ENCODE results near the gene NT5C3B.
A peak's percentile ranks its signal among the peaks of the same experiment; 100 is the strongest.

NT5C3B gene

DNA sequence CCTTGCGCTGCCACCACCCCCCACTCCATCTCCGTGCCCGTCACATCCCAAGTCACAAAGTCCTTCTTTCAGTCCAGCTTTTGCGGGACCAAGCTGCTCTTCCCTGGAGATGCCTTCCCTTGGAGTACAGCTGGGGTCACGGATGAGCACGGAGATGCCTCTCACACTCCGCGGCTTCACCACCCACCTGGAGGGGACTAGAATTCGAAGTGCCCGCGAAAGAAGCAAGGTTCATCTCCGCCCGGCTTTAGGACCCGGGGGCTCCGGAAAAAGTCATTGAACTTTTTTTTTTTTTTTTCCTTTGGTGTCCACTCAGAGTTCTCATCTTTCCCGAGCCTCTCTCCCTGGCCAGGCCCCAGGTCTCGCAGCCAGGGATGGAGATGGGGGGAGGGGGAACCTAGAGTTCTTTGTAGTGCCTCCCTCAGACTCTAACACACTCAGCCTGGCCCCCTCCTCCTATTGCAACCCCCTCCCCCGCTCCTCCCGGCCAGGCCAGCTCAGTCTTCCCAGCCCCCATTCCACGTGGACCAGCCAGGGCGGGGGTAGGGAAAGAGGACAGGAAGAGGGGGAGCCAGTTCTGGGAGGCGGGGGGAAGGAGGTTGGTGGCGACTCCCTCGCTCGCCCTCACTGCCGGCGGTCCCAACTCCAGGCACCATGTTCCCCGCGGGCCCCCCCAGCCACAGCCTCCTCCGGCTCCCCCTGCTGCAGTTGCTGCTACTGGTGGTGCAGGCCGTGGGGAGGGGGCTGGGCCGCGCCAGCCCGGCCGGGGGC, 23.5 kb downstream of the NT5C3B start, which contains the start of gene FKBP10 (continued):
- TF ChIP-seq ZNF18 (tag by site-specific recombination; IDR thresholded peaks at IDR 0.05) (peak; percentile 60), SP7 (tag by site-specific recombination; IDR thresholded peaks at IDR 0.05) (peak; percentile 29; the same call in 1 of the 2 replicates), ZNF391 (tag by site-specific recombination; IDR thresholded peaks at IDR 0.05; ENCODE audit: borderline replicate concordance, low read depth) (peak; percentile 12; the same call in 1 of the 2 replicates), ZNF596 (tag by site-specific recombination; IDR thresholded peaks at IDR 0.05) (no peak), ZNF629 (tag by site-specific recombination; IDR thresholded peaks at IDR 0.05) (peak; percentile 39; the same call in 1 of the 2 replicates), ZNF335 (tag by site-specific recombination; conservative IDR thresholded peaks at IDR 0.05) (peak; percentile 78), ZNF157 (tag by site-specific recombination; IDR thresholded peaks at IDR 0.05) (no peak), IKZF3 (tag by site-specific recombination; IDR thresholded peaks at IDR 0.05) (peak; percentile 88; the same call in 1 of the 2 replicates), ZBTB48 (tag by site-specific recombination; IDR thresholded peaks at IDR 0.05) (peak; percentile 32; the same call in 1 of the 2 replicates), ZNF777 (tag by site-specific recombination; IDR thresholded peaks at IDR 0.05; ENCODE audit: borderline replicate concordance) (peak; percentile 95), ZNF223 (tag by site-specific recombination; IDR thresholded peaks at IDR 0.05) (peak; percentile 85), ZNF433 (tag by site-specific recombination; IDR thresholded peaks at IDR 0.05; ENCODE audit: low read depth) (no peak), ZNF623 (tag by site-specific recombination; IDR thresholded peaks at IDR 0.05) (peak; percentile 7), BCL11B (tag by site-specific recombination; IDR thresholded peaks at IDR 0.05; ENCODE audit: low read depth) (peak; percentile 92; the same call in 1 of the 2 replicates), SP3 (tag by site-specific recombination; IDR thresholded peaks at IDR 0.05) (peak; percentile 57; the same call in 1 of the 2 replicates), SCRT1 (tag by site-specific recombination; IDR thresholded peaks at IDR 0.05; ENCODE audit: borderline replicate concordance) (no peak), ZBTB17 (tag by site-specific recombination; IDR thresholded peaks at IDR 0.05) (peak; percentile 70), ZNF341 (tag by site-specific recombination; IDR thresholded peaks at IDR 0.05; ENCODE audit: low read depth) (peak; percentile 80), SALL2 (tag by site-specific recombination; IDR thresholded peaks at IDR 0.05; ENCODE audit: borderline replicate concordance) (no peak), ZBTB26 (tag by site-specific recombination; optimal IDR thresholded peaks at IDR 0.05) (peak; percentile 2), PRDM10 (tag by site-specific recombination; IDR thresholded peaks at IDR 0.05) (peak; percentile 98), ZNF558 (tag by site-specific recombination; IDR thresholded peaks at IDR 0.05) (peak; percentile 62; the same call in 1 of the 2 replicates), OVOL3 (tag by site-specific recombination; IDR thresholded peaks at IDR 0.05) (0 out of 2 replicates have a peak, but pooled peaks have one; percentile 16), ZNF561 (tag by site-specific recombination; IDR thresholded peaks at IDR 0.05; ENCODE audit: borderline replicate concordance) (peak; percentile 20; the same call in 1 of the 2 replicates), ZNF239 (tag by site-specific recombination; IDR thresholded peaks at IDR 0.05) (0 out of 2 replicates have a peak, but pooled peaks have one; percentile 33)
- TF ChIP-seq, protein P1, sequence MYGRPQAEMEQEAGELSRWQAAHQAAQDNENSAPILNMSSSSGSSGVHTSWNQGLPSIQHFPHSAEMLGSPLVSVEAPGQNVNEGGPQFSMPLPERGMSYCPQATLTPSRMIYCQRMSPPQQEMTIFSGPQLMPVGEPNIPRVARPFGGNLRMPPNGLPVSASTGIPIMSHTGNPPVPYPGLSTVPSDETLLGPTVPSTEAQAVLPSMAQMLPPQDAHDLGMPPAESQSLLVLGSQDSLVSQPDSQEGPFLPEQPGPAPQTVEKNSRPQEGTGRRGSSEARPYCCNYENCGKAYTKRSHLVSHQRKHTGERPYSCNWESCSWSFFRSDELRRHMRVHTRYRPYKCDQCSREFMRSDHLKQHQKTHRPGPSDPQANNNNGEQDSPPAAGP (tag by site-specific recombination; IDR thresholded peaks at IDR 0.05) = peak; percentile 20; the same call in 1 of the 2 replicates
- TF ChIP-seq, protein P2, sequence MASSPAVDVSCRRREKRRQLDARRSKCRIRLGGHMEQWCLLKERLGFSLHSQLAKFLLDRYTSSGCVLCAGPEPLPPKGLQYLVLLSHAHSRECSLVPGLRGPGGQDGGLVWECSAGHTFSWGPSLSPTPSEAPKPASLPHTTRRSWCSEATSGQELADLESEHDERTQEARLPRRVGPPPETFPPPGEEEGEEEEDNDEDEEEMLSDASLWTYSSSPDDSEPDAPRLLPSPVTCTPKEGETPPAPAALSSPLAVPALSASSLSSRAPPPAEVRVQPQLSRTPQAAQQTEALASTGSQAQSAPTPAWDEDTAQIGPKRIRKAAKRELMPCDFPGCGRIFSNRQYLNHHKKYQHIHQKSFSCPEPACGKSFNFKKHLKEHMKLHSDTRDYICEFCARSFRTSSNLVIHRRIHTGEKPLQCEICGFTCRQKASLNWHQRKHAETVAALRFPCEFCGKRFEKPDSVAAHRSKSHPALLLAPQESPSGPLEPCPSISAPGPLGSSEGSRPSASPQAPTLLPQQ (tag by site-specific recombination; IDR thresholded peaks at IDR 0.05) = 0 out of 2 replicates have a peak, but pooled peaks have one; percentile 13
- TF ChIP-seq, protein P3, sequence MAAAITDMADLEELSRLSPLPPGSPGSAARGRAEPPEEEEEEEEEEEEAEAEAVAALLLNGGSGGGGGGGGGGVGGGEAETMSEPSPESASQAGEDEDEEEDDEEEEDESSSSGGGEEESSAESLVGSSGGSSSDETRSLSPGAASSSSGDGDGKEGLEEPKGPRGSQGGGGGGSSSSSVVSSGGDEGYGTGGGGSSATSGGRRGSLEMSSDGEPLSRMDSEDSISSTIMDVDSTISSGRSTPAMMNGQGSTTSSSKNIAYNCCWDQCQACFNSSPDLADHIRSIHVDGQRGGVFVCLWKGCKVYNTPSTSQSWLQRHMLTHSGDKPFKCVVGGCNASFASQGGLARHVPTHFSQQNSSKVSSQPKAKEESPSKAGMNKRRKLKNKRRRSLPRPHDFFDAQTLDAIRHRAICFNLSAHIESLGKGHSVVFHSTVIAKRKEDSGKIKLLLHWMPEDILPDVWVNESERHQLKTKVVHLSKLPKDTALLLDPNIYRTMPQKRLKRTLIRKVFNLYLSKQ (tag by site-specific recombination; IDR thresholded peaks at IDR 0.05; ENCODE audit: borderline replicate concordance) = no peak
